HK-2 (cell line): ENCODE data around the gene GHRL.

Experiments used
- DNase-seq: peaks from one replicate; pipeline ENCODE4 v3.0.0-alpha.2; 2018; ENCODE audit not compliant: unreplicated experiment

The GHRL gene, protein sequence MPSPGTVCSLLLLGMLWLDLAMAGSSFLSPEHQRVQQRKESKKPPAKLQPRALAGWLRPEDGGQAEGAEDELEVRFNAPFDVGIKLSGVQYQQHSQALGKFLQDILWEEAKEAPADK

DNA sequence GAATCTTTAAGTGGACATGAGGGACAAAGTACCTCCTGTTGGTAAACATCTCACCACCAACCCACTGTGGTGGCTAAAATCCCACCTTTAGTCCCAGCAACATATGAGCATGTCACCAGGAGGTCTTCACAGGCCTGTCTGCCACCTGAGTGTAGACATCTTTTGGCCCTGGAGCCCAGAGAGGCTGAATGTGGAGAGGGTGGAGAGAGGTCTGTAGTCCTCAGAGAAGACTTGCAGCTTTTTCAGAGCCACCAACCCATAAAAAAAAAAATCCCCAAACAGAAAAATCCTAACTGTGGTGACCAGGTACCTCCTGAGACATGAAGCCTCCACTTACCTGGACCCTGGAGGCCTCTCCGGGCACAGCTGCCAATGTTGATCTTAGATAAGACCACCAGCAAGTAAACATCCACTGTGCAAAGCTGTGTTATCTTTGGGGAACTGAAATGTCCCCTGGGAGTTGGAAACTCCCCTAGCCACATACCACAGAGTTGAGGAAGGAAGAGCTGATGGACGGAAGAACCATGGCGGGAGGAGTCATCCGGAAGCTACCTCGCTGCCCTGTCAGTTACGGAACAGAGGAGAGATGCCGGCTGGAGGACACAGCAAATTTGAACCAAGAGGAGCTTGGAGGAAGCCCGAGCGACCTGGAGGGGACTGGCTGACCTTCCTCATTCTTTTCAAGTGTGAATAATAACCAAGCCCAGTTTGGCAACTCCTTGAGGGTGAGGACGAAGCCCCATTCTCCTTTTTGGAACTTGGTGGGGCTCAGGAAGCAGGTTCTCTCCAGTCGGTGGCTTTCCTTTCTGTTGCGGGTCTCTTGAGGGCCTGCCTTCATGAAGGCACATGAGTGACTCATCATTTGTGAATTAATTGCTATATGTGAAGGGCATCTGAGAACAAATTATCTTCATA is at the start of gene GHRL:
Gene GHRL (minus strand): TSS at position 443 of the 915 bp plus-strand sequence. CDS start 2,767 bp downstream, outside the sequence.
- no peak for DNase-seq

DNA sequence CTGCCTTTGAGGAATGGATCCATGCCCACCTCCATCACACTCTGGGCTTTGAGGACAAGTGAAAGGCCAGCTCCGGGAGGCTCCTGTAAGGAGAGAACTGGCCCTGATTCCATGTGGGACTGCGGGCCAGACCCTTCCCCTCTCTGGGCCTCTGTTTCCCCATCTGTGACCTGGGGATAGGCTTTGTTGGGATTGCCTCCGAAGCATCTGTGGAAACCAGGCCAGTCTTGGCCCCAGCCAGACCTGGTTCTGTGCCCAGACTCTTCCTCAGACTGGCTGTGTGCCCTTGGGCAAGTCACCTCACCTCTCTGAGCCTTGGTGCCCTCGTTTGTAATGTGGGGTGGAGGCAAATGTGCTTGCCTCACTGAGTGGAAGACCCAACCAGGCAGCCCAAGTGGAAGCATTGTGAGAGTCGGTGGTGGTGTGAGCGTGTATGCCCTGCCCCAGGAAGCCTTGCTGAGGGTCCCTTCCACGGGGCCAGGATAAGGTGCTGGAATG is 49.2 kb upstream of the GHRL start:
- DNase-seq: no peak

DNA sequence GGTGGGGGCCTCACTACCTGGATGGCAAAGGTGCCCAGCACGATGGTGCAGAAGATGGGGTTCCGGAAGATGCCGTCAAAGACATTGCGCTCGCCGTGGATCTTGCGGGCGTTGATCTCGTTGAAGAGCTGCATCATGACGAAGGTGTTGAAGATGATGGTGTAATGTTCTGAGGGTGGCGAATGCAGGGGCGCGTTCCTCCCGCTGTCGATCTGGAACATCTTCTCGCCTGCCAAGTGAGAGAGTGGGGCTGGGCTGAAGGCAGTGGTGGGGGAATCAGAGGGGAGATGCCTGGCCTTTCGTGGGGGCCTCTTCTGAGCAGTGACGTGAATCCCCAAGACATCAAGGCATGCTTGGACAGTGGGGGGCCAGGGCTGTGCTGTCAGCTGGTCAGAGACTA is 47.7 kb upstream of the GHRL start:
- DNase-seq: no peak

DNA sequence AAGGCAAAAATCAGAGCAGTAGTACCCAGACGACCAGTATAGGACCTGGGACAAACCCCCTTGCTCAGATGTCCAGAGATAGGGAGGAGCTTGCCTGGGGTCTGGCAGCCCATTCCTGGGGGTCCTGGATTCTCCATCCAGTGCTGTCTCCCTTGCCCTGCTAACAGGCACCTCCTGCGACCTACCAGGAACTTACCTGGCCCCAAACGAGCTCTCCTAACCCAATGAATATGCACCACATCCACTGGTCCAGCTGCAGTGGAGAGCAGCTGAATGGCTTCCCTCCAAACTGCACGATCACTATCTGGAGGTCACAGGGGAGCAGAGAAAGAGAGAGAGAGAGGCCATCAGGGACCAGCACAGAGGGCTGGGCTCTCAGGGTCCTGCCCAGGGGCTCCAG is 47.3 kb upstream of the GHRL start:
- no peak for DNase-seq

DNA sequence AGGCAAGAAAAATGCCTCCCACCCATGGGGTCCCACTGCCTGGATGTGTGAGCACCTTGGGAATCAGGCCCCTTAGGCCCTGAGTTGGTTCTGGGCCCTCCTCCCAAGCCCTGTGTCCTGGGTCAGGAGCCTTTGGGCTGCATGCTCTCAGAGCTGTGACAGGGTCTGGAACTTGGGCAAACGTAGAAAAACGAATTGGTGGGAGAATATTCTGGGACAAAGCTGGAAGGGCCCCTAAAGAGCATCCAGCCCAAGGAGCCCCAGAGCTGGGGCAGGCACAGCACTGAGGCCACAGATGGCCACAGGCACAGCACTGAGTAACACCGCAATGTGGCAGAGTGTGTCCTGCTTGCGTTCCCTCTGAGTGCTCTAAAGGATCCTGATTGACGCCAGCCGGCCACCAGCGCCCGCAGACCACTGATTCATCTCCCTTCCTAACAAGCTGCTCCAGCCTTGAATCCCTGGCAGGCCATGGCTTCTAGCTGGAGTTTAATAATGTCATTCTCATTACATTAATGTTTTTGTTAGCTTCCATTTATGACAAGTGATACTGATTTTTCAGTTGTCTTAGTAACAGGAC is 46.7 kb upstream of the GHRL start:
- no peak for DNase-seq

DNA sequence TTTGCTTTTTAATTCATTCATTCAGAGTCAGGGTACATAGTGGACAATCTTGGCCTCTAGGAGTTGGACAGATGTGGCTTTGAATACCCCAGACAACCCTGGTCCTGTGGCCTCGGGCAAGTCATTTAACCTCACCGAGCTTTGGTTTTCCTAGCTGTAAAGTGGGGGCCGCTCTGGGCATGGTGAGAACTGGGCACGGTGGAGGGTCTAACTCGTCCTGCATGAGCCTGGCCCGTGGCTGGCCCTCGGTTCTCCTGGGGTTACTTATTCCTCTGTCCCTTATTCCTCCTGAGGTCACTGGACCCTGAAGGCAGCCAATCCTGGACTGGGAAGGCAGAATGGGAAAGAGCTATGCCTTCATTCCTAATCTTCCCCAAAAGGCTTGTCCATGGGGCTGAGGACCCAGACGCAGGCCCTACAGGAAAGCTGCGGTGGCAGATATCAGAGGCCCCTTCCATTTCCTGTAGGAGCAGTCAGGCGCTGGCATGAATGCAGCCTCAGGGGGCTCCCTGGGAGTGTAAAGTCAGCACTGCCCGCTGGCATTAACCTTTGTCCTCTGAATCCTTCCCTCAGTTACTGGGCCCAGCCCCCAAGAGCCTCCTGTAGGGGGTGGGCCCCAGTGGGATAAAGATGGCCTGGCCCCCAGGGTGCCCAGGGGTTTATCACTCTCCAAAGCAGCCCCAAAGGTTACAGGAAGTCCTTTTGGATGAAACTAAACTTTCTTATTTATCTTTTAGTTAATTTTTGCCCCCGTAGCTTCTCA is 46.0 kb upstream of the GHRL start:
- DNase-seq: no peak

DNA sequence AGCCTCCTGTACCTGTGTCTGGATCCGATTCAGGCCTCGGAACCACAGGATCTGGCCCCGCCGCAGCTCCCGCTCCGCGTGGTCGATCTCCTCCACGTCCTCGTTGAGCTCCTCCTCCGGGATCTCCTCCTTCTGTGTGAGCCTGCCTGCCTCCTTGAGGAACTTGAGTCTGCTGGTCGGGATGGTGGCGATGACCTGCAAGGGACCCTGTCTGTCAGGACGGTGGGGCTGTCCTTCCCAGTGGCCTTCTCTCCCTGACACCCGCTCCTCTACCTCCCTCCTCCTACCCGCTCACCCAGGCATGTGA is 45.4 kb upstream of the GHRL start:
- no peak for DNase-seq

DNA sequence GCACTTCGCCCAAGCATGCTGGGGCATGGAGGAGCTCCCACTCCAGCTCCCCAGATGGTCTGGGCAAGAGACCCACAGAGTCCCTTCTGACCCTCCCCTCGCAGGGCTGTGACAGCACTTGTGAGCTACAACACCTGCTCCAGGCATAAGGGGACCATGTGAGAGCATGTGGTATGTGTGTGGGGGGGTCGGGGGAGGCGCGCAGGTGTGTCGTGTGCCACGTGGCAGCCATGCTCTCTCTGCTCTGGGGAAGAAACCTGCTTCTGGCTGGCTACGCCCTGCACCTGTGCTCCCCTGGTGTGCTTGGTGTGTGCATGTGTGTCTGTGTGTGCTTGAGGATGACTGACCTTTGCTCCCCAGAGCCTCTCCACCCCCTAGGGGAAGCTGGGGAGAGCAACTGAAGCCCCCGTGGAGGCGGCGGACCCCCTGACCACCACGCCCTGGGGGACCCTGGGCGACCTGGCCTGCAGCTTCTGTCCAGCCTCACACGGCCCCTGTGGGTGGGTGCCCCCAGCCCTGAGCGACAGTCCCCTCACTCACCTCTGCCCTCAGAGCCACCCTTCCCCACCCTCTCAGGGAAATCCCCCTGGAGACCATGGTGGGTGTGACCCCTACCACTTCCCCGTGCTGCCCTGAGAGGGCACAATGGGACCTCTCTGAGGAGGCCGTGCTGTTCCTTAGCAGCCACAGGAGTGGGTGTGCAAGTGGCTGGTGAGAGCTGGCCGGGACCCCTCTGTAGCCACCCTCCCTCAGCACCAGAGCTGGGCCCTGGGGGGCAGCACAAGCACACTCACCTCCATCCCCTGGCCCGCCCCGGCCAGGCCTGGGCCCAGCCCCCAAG is 44.8 kb upstream of the GHRL start:
- no peak for DNase-seq

DNA sequence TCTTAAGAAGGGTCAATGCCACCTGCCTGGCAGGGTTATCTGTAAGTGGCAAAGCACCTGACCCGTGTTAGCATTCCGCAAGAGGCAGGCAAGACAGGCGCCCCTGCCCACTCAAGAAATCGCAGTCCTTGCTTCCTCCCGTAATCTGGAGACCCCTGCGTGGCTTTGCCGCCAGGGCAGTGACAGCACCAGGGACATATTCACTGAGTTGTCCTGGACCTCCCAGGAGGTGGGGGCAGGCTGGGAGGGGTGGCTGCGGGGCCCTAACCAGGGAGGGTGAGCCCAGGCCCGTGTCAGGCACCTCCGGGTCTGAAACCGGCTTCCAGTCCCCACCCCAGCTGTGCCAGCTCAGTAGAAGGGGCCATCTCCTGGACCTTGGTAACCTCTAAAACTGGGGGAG is 44.0 kb upstream of the GHRL start:
- DNase-seq: no peak

DNA sequence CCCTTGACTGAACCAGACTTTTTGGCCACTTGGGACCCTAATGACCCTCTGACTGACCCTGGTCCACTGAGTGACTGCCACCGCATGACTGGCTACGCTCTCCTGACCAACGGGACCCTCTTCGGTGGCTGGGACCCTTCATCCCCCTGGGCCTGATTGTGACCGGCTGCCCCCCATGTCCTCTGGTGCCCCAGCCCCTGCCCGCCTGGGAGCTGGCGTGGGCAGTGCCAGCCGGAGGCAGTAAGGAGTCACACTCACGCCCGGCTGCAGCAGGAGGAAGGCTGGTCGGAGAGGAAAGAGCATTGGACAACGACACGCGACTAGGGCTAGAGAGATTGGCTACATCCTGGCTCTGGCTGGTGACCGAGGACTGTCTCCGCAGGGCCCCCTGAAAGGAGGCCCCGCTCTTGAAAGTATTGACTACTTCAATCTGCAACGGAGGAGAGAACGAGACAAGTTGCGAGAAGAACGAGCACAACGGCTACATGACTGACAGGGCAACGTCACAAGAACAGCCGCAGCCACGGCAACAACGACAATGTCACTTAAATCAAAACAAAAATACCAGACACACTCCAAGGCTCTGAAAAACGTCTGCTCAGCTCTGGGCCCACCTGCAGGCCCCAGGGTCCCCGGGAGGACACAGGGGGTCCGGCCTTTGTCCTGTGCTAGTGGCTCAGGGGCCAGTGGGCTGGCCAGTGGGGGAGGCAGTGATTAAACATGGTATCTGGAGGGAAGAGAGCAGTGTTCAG is 43.3 kb upstream of the GHRL start:
- no peak for DNase-seq

DNA sequence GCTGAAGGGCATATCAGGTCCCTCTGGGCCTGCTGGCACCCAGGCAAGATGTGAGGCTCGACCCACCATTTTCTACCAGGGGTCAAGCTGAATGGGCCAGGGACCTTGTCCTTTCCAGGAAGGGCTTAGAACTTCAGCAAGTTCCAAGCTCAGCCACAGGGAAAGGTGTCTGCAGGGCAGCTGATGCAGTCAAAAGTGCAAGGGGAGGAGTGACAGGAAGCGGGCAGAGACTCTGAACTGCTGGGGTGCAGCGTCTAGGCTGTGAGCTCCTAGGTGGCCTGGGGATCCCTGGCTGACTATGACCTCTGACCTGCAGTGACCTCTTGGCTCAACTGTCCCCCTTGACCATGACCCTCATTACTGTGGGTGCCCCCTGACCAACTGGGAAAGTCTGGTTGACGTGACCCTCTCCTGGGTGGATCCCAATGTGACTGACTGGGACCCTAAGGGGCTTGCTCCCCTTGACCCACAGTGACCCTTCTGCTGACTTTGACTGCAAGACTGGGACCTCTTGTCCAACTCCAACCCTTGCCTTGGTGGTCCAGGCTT is 42.5 kb upstream of the GHRL start:
- DNase-seq: no peak

DNA sequence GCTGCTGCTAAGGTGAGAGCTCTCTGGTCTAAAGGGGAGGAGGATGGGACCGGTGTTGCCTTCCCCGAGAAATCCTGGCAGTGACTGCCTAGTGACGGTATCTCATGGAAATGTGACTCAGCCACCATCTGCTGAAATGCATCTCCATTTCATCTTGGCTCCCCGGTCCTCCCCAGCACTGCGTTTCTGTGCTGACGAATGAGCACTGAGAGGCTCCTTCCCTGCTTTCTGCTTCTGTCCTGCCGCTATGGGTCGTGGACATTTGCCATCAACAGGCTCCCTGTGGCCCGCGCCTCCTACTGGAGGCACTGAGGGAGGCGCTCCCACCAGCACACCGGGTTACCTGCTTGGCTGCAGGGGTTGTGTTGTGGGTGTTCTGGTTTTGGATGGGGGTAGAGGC is 41.7 kb upstream of the GHRL start:
- no peak for DNase-seq

DNA sequence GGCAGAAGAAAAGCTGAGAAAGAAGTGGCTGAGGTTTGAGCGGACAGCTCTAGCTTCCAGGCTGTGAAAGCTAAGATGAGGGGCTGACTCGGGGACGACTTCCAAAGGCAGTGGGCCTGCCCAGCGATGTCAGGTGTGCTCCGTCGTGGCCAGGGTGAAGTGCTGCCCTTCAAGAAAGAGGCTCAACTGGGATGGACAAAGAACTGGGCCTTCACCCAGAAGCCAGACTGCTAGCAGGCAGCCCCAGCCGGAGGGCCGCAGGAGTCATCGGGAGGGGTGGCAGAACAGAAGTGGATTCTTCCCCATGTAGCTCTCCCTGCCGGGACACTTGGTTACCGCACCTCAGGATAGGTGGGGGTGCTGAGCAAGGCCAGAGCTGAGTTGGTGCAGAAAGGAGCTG is 41.3 kb upstream of the GHRL start:
- no peak for DNase-seq

DNA sequence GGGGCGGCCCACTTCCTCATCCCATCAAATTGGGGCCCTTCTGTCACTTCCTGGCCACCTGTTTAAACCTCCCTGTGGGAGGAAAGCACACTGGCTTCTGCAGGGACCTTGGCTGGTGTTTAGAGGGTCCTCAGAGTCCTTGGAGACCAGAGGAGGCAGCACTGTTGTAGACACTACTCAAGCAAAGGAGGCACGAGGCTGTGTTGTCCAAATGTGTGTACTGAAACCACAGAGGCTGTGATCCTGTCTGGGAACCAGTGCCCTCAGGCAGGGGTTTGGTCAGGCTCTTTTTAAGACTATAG is 40.6 kb upstream of the GHRL start:
- no peak for DNase-seq

DNA sequence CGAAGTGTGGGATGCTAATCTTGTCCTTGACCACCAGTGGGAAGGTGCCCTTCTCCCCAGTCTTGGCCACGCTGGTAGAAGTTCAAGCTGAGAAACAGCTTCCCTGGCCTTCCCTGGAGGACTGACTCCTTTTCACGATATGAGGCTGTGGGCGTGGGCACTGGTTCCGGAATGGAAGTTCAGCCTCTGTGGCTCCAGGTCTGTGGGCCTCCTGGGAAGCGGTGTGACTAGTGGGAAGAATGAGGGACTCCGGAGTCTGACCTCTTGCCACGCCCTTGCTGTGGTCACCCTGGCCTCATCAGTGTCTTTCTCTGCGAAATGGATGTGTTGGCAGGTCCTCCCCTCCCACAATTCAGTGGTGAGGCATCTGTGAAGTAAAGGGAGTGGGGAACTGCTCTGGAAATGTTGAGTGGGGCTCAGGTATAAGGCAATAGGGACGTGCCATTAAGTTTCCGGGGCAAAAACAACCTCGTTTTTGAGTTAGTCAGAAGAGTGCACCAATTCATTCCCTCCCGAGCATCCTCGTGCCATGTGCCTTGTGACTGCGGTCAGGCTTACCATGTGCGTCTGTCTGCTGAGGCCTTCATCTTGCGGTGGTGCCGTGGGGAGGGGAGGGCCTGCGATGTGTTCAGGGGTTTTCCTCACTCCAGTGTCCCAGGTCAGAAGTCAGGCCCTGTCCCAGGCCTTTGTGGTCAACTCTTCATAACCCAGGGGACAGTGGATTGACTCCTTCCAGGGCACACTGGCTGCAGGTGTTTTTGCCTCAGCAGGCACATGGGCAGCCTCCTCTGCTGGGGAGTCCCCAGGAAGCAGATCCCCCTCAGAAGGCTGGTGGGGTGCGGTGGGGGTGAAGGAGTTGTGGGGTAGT is 40.0 kb upstream of the GHRL start:
- DNase-seq: no peak

DNA sequence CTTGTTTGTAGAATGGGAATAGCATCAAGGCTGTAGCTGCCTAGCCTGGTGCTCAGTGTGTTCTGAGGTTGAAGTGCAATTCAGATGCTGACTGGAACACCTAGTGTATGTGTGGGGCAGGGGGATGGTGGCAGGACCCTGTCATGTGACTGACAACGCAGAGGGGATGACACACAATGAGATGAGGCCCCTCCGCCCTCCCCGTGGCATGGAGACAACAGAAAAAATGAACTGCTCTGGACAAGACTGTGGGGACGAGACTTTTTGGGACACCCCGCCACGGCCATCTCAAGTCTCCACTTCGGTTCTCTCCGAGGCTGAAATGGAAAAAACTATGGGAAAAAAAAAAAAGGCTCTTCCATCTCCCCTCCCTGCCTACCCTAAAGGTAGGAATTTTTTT is 38.6 kb upstream of the GHRL start:
- DNase-seq: no peak

DNA sequence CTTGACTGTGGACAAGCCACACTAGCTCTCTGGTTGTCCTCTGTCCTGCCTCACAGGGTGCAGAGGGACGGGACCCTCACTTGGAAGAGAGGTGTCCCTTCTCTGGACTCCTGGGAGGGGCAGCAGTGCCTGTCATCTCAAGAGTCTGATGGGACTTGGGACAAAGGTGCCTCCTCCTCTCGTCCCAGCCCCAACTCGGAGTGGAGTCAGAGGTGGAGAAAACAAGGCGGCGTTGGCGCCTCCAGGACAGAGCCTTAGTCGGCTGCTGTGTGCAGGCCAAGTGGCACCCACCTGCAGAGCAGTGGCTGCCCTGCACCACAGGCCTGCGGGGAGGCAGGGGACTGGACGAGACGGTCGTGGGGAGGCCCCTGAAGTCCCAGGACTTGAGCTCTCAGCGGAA is 37.6 kb upstream of the GHRL start:
- DNase-seq: no peak

DNA sequence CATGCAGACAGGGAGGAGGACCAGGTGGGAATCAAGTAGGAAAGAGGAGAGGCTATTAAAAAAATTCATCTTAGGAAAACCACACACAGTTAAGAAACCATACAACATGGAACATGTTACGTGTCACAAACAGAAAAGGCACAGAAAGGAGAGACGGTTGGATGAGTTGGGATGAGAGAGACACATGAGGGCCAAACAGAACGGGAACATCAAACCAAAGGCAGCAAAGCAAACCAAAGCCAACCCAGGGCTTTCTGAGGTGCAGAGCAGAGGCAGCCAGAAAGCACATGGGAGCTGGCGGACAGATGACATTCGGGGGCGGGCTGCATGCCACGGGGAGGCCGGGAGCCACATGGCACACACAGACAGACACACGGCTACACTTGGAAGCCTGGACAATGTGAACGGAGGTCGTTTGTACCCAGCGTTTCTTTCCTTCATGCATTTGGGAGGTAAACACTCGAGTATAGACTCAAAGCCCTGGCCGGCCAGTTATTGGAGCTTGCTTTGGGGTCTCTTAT is 36.8 kb upstream of the GHRL start:
- no peak for DNase-seq

DNA sequence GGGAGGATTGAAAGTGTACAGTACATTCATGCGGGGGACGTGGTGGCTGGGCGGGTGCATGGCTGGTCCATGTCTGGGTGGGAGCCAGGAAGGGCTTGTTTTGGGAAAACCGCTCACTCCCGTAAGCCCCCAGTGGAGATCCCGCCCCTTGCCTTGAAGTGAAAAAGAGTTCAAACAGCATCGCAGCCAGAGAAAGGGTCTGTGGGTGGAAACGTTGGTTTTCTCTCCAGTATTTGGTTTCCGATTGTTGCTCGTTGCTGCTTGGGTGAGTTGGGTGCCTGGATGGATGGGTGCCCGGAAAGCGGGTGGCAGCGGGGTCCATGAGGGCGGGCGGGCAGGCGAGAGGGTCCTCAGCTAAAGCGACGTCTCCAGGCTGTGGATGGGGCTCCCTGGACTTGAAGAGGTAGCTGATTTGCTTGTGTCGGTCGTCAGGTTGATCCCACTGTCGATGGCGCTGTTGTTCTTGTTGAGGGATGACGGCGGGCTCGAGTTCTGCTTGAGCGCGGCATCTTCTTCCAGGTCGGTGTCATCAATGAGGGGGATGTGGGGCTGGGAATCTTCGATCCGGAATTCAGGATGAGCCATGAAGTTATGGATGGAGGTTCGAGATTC is 35.8 kb upstream of the GHRL start:
- no peak for DNase-seq
